Measurements from ENCODE around the gene EHMT2.

GRCh38 chr6:31906122-31906521, 8.6 kb upstream of the EHMT2 start:
- no peak for TF ChIP-seq CTCF (conservative IDR thresholded peaks at IDR 0.05)
- TF ChIP-seq EZH2 (IDR thresholded peaks at IDR 0.05; ENCODE audit: low read depth): no peak
